Neuron (in vitro differentiated cells): ENCODE results near the gene AKT3.

ENCODE experiments used
- H2AFZ ChIP-seq: one replicate; pipeline ENCODE4 v1.6.1; 2013; ENCODE audit warnings: low read depth, mild to moderate bottlenecking, inconsistent platforms, low read length, moderate library complexity
- H3K27me3 ChIP-seq: one replicate; pipeline ENCODE4 v1.6.1; 2013; ENCODE audit warnings: low read length; ENCODE audit not compliant: insufficient read depth
- H3K36me3 ChIP-seq: one replicate; pipeline ENCODE4 v1.6.1; 2013; ENCODE audit warnings: low read length; ENCODE audit not compliant: insufficient read depth
- H3K4me1 ChIP-seq: one replicate; pipeline ENCODE4 v1.6.1; 2013; ENCODE audit warnings: low read length; ENCODE audit not compliant: insufficient read depth
- H3K4me3 ChIP-seq: 2 replicates; pipeline ENCODE4 v1.5.1; 2013; ENCODE audit warnings: mild to moderate bottlenecking, low read length, moderate library complexity
- H3K9me3 ChIP-seq: one replicate; pipeline ENCODE4 v1.6.1; 2013; ENCODE audit warnings: low read length

Gene AKT3

DNA sequence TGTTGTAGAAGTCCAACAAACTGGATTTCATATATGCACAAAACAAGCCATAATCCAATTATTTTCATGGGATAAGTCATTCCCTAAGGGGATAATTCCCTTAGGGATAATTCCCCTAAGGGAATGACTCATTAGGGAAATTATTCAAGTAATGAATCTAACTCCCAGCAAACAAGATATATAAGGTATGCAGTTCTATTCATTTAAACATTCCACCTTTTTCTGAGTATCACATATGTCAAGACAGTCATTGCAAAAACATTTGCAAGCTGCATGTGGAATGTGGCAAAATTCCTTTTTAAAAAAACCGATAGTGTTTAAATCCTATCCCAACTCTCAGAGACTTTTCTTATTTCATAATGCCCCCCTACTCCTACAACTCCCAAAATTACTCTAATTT, 131.2 kb downstream of the AKT3 start:
- H2AFZ ChIP-seq, result no peak overlapping the region

DNA sequence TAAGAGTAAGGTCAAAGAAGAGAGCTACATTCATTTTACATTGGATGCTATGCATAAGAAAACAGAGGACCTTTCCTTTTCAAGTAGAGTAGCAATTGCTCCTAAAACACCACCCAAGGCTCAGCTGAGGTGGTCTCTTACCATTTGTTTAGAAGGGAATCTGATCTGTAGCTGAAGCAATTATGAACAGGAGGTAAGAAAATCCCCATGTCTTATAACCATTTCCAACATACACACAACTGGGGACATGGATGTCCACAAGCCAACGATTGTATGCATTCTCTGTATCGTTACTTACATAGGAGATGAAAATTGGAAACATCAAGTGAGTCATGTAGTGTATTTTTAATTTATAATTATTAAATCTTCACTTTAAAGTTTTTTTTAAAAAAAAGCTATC, 132.0 kb downstream of the AKT3 start:
- Histone ChIP-seq H3K36me3 (no peaks in the 10 kb centered on the region), H2AFZ (no peak overlapping the region), H3K9me3 (peaks cover 3% of the 10 kb centered on the region), H3K27me3 (no peaks in the 10 kb centered on the region), H3K4me1 (peaks cover 30% of the 10 kb centered on the region), H3K4me3 (no peak overlapping the region)

More for the DNA sequence above, 131.2 kb downstream of the AKT3 start:
- peaks cover 26% of the 10 kb centered on the region for H3K4me1 ChIP-seq
- H3K4me3 ChIP-seq, result no peak overlapping the region
- no peaks in the 10 kb centered on the region for H3K36me3 ChIP-seq
- no peaks in the 10 kb centered on the region for H3K27me3 ChIP-seq
- H3K9me3 ChIP-seq, result peaks cover 3% of the 10 kb centered on the region

DNA sequence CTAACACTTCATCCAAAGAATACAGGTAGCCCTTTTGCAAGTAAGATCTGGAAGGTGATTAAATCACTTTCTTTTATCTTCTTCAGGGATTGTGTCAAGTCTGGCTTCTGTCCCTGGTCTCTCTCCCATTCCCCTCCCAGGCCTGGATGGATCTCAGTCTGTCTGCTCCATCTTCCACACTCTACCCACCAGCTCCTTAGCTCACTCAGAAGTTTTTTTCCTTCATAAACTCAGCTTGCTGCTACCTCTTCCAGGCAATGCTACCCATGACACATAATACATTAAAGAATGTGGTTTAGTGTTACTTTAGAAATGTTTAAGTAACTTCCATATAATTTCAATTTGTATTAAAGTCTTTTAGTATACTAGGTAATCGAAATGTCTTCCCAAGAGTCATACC, 133.1 kb downstream of the AKT3 start:
- Histone ChIP-seq H3K4me3 (no peak overlapping the region), H3K27me3 (no peaks in the 10 kb centered on the region), H3K9me3 (peaks cover 3% of the 10 kb centered on the region), H3K36me3 (no peaks in the 10 kb centered on the region), H2AFZ (no peak overlapping the region), H3K4me1 (peaks cover 34% of the 10 kb centered on the region)

GRCh38 chr1:243715285-243715684, 134.8 kb downstream of the AKT3 start:
- Histone ChIP-seq H3K9me3 (peaks cover 3% of the 10 kb centered on the region), H2AFZ (no peak overlapping the region), H3K27me3 (no peaks in the 10 kb centered on the region), H3K36me3 (no peaks in the 10 kb centered on the region), H3K4me3 (no peak overlapping the region), H3K4me1 (peaks cover 41% of the 10 kb centered on the region)

DNA sequence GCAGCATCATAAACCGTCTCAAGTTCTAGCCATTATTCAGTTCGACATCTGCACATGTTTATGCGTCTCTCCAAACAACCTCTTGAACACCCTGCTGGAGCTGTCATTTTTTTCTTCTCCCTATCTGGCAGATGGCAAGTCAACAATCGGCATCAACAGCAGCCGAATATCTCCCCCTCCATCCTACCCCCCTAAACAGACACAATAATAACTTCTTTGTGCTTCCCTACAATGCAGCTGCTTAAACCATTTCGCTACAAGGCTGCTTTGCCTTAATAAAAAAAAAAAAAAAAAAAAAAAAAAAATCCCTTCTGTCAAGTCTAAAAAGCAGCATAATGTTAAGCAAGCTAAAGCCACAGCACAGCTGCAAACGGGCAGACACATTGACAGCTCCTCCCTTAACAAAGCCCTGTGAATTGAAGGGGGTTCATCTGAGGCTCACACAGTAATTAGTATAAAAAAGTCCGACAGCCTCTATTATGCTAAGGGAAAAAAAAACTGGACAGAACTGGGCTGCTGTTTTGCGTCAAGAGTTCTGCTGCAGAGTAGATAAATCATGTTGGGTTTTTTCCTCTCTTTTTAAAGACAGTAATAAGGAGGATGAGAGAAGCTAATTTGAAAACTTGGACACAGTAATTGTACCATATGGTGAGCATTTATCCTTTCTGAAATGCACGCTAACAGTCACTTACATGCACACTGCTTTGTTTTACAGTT, 136.4 kb downstream of the AKT3 start:
- H3K36me3 ChIP-seq, result no peaks in the 10 kb centered on the region
- peaks cover 48% of the 10 kb centered on the region for H3K4me1 ChIP-seq
- peak overlapping the region; percentile 46 for H3K4me3 ChIP-seq
- no peak overlapping the region for H2AFZ ChIP-seq
- H3K27me3 ChIP-seq, result no peaks in the 10 kb centered on the region
- peaks cover 3% of the 10 kb centered on the region for H3K9me3 ChIP-seq

DNA sequence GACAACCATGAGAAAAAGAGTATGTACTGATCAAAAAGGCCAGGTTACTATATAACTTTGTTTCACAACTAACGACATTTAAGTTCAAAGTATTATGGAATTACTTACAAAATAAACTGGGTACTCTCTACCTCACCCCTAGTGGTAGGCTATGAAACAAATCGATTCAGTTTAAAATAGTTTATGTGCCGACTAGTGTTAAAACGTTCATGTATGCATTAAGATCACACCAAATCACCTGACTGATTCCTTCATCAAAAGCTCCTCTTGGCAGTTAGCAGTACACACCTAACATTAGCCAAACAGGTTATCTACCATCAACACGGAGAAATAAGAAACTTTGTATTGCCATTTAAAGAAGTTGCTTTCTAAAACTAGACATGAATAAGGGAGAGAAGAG, 137.1 kb downstream of the AKT3 start:
- no peaks in the 10 kb centered on the region for H3K36me3 ChIP-seq
- no peak overlapping the region for H2AFZ ChIP-seq
- peaks cover under 1% of the 10 kb centered on the region for H3K9me3 ChIP-seq
- no peaks in the 10 kb centered on the region for H3K27me3 ChIP-seq
- H3K4me3 ChIP-seq, result peak overlapping the region; percentile 46
- H3K4me1 ChIP-seq, result peaks cover 51% of the 10 kb centered on the region

GRCh38 chr1:243712242-243712641, 137.8 kb downstream of the AKT3 start:
- H3K9me3 ChIP-seq, result no peaks in the 10 kb centered on the region
- H2AFZ ChIP-seq, result no peak overlapping the region
- H3K27me3 ChIP-seq, result no peaks in the 10 kb centered on the region
- no peak overlapping the region for H3K4me3 ChIP-seq
- H3K4me1 ChIP-seq, result peaks cover 55% of the 10 kb centered on the region
- H3K36me3 ChIP-seq, result no peaks in the 10 kb centered on the region

DNA sequence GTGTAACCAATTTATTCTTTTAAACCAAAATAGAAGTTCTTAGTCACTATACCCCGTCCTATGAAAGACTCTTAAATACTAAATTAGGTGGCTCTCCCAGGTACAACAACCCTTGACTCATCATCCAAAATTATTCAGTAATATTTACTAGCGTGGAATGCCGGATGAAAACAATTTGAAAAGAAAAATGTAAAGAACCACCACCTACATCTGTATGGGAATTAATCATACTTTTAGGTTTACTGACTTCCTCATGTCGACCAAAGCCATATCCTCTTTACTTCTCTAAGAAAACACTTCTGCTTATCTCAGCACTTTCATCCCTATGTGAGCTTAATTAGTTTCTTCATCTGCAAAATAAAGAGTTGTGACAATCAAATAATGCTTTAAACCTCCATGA, 139.6 kb downstream of the AKT3 start:
- Histone ChIP-seq H3K36me3 (no peaks in the 10 kb centered on the region), H2AFZ (no peak overlapping the region), H3K4me3 (no peak overlapping the region), H3K27me3 (no peaks in the 10 kb centered on the region), H3K4me1 (peaks cover 60% of the 10 kb centered on the region), H3K9me3 (no peaks in the 10 kb centered on the region)

- no peaks in the 10 kb centered on the region for H3K27me3 ChIP-seq
- H3K9me3 ChIP-seq, result no peaks in the 10 kb centered on the region
- no peaks in the 10 kb centered on the region for H3K36me3 ChIP-seq
- H3K4me1 ChIP-seq, result peaks cover 43% of the 10 kb centered on the region
- H3K4me3 ChIP-seq, result no peak overlapping the region
- H2AFZ ChIP-seq, result no peak overlapping the region
These were observed 141.8 kb downstream of the AKT3 start for GRCh38 chr1:243708210-243708609.

- Histone ChIP-seq H3K4me3 (no peak overlapping the region), H3K36me3 (no peaks in the 10 kb centered on the region), H2AFZ (no peak overlapping the region), H3K4me1 (peaks cover 26% of the 10 kb centered on the region), H3K9me3 (no peaks in the 10 kb centered on the region), H3K27me3 (no peaks in the 10 kb centered on the region)
These were observed 143.5 kb downstream of the AKT3 start for GRCh38 chr1:243706563-243706962.

- Histone ChIP-seq H3K27me3 (no peaks in the 10 kb centered on the region), H2AFZ (no peak overlapping the region), H3K4me1 (peaks cover 23% of the 10 kb centered on the region), H3K4me3 (no peak overlapping the region), H3K9me3 (no peaks in the 10 kb centered on the region), H3K36me3 (no peaks in the 10 kb centered on the region)
These were observed 144.5 kb downstream of the AKT3 start for GRCh38 chr1:243705585-243705984.

GRCh38 chr1:243701872-243702271, 148.2 kb downstream of the AKT3 start:
- Histone ChIP-seq H3K27me3 (no peaks in the 10 kb centered on the region), H3K36me3 (no peaks in the 10 kb centered on the region), H3K9me3 (no peaks in the 10 kb centered on the region), H2AFZ (no peak overlapping the region), H3K4me1 (peaks cover 6% of the 10 kb centered on the region), H3K4me3 (no peak overlapping the region)

GRCh38 chr1:243693800-243694199, 156.2 kb downstream of the AKT3 start:
- no peaks in the 10 kb centered on the region for H3K4me1 ChIP-seq
- H3K27me3 ChIP-seq, result no peaks in the 10 kb centered on the region
- peaks cover 16% of the 10 kb centered on the region for H3K36me3 ChIP-seq
- H3K9me3 ChIP-seq, result peaks cover 2% of the 10 kb centered on the region
- H3K4me3 ChIP-seq, result no peak overlapping the region
- no peak overlapping the region for H2AFZ ChIP-seq

- H3K36me3 ChIP-seq, result peaks cover 22% of the 10 kb centered on the region
- no peaks in the 10 kb centered on the region for H3K9me3 ChIP-seq
- H3K4me1 ChIP-seq, result no peaks in the 10 kb centered on the region
- no peaks in the 10 kb centered on the region for H3K27me3 ChIP-seq
- no peak overlapping the region for H3K4me3 ChIP-seq
- H2AFZ ChIP-seq, result no peak overlapping the region
These were observed 163.9 kb downstream of the AKT3 start for GRCh38 chr1:243686159-243686558.
